GM12864 (cell line): ENCODE results near the gene PIH1D1.

Experiments
- DNase-seq: peaks from one replicate; pipeline ENCODE4 v3.0.0-alpha.2; 2011; ENCODE audit warnings: low read depth
- H3K4me3 ChIP-seq: 2 replicates; pipeline ENCODE4 v1.5.1; 2011; ENCODE audit warnings: mild to moderate bottlenecking, low read depth, low read length, control low read depth
- CTCF ChIP-seq: IDR thresholded peaks from 2 replicates; pipeline ENCODE4 v1.5.1; 2011; ENCODE audit warnings: low read depth, mild to moderate bottlenecking, moderate library complexity, low read length, control low read depth, inconsistent platforms; ENCODE audit errors: missing control alignments

Gene PIH1D1

GRCh38 chr19:49455773-49456172 is 4.2 kb upstream of the PIH1D1 start:
- H3K4me3 ChIP-seq: no peak overlapping the region
- no peak for TF ChIP-seq CTCF
- no peak for DNase-seq

GRCh38 chr19:49453757-49454240 is 2.2 kb upstream of the PIH1D1 start:
- DNase-seq: no peak
- no peak for TF ChIP-seq CTCF
- peak overlapping the region; percentile 83 for H3K4me3 ChIP-seq

GRCh38 chr19:49453013-49453756 is 1.6 kb upstream of the PIH1D1 start, which contains the start of gene ALDH16A1:
Gene ALDH16A1, plus strand, starts transcription at chr19:49453225. Its CDS starts 107 bp downstream, at chr19:49453332.
- no peak for TF ChIP-seq CTCF
- H3K4me3 ChIP-seq: peak within 1 kb of the TSS; percentile 83
- peak; percentile 93 for DNase-seq

- TF ChIP-seq CTCF: no peak
These were observed 1.2 kb downstream of the PIH1D1 start for GRCh38 chr19:49450405-49450804.

GRCh38 chr19:49448432-49448786 is 3.2 kb downstream of the PIH1D1 start:
- no peak overlapping the region for H3K4me3 ChIP-seq
- TF ChIP-seq CTCF: no peak
- DNase-seq: no peak

More at GRCh38 chr19:49450405-49450804, 1.2 kb downstream of the PIH1D1 start:
- peak overlapping the region; percentile 98 for H3K4me3 ChIP-seq
- no peak for DNase-seq

GRCh38 chr19:49447485-49448431 is 3.9 kb downstream of the PIH1D1 start:
- no peak for TF ChIP-seq CTCF
- no peak overlapping the region for H3K4me3 ChIP-seq
- DNase-seq: no peak
